ENCODE data around the gene GPC6.

- TF ChIP-seq CTCF (conservative IDR thresholded peaks at IDR 0.05) (no peak), ZFX (IDR thresholded peaks at IDR 0.05) (no peak)
These were observed 219.6 kb downstream of the GPC6 start for GRCh38 chr13:93446238-93446637.
